ENCODE measurements around the gene MDC1. TPM values are rescaled to one million over a fixed set of nuclear protein-coding genes. Genes with fewer than 3 reads are reported as not detected.

The MDC1 gene
- total RNA-seq, 1 donor from 2014 or later, result 4.9 TPM

DNA sequence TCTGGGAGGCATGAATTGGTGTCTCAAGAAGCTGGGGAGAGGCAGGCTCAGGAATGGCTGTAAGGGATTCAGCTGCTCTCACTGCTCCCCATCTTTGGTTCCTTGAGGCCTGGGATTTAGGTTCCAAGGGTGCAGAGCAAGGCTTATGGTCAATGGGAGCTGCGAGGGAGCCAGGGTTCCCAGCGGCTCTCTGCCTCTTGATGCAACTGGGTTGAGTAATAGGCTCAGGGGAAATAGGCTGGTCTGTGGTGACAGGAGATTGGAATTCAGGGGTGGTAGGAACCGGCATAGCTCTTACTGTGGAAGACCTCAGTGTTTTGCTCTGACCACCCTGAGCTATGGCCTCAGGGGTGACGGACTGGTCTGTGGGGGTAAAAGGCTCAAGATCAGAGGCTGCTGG is 13.3 kb downstream of the MDC1 start:
- DNase-seq (ENCODE audit: low read depth in 2 of 2), result no peak

DNA sequence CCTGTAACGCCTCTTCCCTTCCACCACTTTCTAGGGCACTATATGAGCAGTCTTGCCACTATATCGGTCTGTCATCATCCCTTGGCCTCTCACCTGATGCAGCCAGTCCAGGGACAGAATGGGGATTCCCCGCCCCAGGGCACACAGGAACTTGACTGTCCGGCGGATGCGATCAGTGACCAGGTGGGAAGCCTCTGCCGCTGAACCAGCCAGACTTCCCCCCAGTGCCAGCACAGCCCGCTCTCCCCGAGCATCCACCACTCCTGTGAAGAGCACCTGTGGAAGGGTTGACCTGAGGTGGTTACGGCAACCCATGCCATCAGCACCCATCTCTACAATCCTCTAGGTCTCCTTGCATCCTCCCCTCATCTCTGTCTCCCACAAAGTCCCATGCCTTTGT is 14.1 kb downstream of the MDC1 start:
- DNase-seq (ENCODE audit: low read depth in 2 of 2), result no peak

DNA sequence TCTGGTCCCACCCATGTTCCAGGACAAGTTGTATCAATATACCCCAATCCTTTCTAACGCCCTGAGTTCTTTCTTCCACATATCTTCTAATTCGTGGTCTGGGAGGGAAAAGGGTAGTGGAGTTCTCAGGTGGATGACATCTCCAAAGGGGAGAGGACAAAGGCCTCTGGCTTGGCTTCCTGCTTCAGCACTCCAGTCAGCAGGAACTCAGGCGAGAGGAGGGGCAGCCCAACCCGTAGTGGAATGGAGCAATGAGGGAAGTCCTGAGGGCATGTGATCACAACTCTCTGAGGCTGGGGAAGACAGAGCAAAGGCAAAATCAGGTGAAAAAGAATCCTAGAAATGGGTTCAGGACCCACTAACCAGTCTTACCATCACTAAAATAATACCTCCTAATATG is 16.7 kb downstream of the MDC1 start:
- DNase-seq (ENCODE audit: low read depth in 2 of 2), result no peak

DNA sequence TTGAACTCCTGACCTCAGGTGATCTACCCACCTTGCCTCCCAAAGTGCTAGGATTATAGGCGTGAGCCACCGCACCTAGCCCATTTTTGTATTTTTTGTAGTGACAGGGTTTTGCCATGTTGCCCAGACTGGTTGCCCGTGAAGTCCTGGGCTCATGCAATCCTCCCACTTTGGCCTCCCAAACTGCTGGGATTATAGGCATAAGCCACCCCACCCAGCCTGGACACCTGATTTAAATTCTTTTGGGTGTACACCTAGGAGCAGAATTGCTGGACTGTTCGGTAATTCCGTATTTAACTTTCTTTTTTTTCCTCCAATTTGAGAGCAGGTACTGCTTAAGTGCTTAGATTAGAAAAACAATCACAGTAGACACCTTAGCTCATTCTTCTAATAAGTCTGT is 20.6 kb downstream of the MDC1 start:
- DNase-seq (ENCODE audit: low read depth in 2 of 2), result no peak

DNA sequence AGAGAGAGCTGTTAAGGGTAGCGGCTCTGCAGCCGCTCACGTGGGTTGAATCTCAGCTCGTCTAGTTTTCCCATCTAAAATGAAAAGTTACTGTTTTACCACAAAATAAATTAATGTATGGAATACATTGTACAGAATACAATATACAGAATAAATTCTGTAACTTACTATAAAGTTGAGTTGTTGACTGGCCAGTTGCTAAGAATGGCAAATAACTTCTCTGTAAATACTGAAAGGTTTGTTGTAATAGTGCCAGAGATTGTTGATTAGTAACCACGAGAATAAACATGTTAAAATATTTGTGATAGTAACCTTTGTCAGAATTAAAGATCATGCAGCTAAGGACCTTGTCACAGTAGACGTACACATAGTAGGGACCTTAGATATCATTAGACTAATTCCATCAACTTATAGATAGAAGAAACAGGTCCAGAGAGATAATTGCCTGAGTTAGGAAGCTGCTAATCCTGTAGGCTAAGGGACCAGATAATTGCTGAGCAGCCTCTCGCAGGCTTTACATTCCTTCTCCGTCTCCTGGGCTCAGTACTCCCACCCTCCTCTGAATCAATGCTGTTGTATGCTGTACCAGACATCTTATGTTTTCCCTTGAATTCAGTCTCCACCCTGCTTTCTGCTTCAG is 25.8 kb downstream of the MDC1 start:
- no peak for DNase-seq (ENCODE audit: low read depth in 2 of 2)

DNA sequence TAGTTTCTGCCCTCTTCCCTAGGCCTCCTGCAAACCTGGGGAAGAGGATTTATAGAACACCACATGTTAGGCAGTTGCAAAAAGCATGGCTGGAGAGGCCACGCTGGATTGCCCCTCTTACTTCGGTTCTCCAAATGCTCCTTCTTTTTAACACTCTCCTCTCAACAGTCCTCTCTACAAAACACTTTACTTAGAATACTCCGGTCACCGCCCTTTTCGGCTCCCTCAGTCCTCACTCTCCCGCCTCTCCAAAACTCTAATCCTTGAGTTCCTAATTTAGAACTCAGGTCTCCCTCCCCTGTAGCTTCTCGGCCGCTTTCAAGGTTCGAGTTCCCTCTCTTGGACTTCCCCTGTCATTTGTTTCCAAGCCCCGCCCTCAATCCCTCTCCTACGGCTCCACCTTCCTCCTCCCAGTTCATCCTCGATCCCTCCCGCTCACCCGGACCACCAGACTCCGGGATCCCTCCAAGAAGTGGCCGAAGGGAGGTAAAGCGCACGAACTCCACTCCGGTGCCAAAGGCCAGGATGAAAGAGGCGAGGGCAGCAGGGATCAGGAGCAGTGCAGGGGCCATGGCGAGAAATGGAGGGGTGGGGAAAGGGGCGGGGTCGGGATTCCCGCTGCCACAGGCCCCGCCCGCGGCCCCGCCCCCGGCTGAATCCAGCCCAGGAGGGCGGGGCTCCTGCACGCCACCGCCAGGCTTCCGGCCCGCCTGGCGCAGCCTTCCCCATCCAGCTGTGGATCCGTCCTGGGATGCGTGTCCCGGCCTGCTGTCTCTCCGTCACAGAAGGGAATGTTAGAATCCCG is 26.5 kb downstream of the MDC1 start, which contains the start of gene NRM:
Gene NRM, minus strand, starts transcription at position 582 of the 805 bp plus-strand sequence. Its CDS starts 10 bp downstream, at position 572.
- peak; percentile 59 to 83 for DNase-seq (ENCODE audit: low read depth in 2 of 2)

DNA sequence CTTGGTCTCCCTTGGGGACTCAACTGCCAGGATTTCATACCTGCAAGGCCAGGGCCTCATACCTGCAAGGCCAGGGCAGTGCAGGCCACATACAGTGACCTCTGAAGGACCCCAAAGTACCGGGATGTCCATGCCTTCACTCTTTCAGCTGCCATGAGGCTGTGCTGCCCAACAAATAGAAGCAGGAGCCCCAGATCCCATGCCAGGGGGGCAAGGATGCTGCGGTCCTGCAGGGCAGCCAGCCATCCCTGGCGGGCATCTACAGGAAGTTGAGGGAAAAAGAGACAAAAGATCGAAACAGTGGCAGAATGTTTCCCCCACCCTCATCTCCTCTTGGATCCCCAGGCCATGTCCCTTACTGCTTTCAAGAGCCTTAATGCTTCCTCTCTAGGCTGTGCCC is 27.1 kb downstream of the MDC1 start:
- DNase-seq (ENCODE audit: low read depth in 2 of 2), result no peak

DNA sequence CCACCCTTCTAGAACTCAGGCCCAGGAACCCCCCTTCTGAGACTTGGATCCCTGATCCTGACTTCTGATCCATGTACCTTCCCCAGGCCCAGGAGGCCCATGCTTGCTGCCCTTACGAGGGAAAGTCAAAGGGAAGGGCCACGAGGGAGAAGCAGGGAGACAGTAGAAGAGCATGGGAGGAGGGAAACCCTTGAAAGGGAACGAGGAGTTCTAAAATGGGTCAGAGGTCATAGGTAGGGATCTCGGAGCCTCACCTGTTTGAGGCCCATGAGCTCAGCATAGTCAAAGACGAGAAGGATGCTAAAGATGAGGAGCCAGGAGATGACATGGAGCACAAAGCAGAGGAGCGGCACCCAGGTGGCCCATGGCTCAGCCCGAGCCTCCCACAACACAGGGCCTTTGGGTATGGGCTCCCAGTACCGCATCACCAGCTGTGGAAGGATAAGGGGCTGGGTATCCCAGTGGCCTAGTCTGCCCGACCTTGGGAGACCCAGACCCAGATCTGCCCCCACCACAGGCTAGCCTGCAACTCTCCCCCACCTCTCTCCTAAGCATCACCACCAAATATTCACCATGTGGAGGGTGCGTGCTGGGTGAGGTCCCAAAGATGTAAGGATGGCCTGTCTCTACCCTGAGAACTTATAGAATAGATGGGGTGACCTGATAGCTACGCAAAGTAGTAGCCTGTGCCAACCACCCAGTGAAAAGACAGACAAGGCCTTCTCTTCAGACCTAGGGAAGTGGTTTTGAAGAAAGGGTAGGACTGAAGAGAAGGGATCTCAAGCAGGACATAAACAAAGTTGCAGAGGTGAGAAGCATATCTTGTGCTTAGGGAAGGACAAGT is 27.8 kb downstream of the MDC1 start:
- DNase-seq (ENCODE audit: low read depth in 2 of 2), result no peak

DNA sequence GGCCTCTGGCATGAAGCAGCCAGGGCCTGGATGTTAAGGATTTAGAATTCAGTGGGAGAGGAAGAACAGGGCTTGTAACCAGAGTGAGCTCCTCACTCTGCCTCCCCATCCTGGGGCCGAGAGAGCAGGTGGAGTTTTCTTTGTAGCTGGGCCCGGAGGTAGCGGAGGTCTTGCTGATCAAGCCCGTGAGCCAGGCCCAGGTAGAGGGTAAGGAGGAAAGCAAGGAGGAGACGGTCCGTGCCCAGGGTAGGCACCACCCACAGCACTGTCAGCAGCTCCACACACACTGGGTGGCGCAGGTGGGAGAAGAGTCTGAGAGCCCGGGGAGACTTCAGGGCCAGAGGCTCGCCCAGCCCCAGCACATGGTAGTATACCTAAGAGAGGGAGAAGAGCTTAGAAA is 28.5 kb downstream of the MDC1 start:
- DNase-seq (ENCODE audit: low read depth in 2 of 2), result no peak

DNA sequence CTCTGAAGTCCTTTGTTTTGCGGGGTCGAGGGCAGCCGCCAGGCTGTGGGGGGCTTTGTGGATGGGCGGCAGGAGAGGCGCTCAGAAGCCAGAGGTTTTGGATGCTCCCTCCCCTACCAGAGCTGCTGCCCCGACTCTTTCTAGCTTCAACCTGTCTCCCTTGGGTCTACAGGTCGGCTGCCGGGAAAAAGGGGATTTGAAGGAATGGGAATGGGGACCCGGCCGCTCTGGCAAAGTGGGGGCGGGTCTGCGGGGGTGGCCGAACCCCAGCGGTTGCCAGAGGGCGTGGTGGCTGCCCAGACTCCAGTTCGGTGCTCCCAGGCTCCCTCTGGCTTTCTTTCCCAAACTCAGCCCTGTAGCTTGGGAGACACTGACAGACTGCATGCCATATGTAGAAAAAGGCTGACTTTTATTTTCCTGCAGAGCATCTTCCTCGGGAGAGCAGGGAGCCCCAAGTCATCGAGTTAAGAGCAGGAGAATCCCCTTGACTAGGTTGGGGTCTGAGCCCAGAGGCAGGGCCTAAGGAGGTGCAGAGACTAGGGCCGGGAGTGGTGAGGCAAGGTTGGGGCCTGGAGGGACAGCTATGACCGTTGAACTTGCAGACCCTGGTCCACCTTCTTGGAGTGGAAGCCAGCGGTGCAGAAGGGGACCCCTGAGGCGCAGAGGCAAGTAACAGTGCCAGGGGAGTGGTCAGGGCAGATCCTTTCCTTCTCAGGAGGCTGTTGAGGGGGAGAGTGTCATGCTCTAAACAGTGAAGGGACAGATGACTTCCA is 29.2 kb downstream of the MDC1 start:
- DNase-seq (ENCODE audit: low read depth in 2 of 2), result peak in 1 of 2 donors; percentile 30

DNA sequence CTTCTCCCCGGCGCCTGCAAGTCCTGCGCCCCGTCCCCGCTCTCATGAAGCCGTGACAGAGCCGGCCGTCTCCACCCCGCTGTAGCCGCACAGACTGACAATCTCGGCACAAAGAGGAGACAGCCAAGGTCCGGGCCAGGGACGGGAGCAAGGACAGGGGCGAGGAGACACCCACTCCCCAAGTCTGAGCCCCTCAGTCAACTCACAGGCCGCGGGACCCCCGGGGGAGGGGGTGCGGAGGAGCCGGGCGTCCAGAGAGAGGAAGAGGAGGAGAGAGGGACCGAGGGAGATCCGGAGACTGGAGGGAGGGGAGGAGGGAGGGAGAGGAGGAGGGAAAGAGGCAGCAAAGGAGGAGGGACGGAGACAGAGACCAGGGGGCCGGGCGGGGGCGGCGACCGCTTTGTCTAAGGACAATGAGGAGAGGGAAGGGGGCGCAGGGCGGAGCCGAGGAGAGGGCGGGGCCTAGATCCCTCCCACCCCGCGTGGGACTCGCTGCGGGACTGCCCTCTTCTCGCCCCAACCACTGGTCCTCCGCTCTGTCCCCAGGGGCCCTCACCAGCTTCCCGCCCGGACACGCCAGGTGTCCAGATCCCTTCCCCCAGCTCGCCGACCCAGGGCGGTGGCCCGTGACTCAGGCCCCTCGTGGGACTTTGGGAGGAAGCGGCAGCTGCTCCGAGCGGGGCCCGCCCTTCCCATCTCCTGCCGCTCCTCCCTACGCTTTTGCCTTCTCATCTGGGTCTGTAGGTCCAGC is 30.0 kb downstream of the MDC1 start:
- peak; percentile 72 to 96 for DNase-seq (ENCODE audit: low read depth in 2 of 2)

DNA sequence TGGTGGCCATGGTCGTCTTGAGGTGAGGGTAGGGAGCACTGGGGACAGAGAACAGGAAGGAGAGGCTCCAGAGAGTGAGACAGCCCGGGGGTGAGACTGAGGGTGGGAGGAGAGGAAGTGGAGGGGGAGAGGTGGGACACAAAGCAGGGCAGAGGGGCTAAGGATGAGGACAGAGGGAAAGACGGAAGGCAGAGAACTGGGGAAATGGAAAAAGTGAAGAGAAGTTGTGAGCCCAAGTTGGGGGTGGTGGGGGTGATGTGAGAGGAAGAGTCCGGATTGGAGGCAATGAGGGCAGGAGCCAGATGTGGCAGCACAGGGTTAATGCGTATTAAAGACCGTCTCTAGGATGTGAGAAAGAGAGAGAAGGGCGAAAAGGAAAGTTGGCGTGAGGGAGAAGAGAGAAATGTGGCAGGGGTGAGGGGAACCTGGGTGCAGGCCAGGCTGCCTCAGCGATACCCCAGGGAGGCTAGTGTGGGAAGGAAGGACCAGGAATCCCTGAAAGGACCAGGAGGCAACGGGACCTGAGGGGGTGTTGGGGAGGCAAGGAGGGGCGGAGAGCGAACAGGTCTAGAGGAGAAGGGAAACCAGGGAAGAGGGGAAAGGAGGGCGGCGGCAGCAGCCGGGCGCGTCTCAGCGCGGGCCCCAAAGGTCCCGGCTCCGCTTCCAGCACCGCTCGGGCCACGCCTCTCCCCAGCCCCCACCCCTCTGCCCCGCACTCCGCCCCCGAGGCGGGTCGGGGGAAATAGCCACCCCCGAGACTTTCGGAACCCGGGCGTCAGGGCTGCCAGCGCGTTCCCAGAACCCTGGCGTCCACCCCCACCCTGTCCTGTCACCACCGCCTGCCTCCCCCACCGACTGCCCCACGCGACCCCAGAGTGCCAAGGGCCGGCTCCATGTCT is 30.8 kb downstream of the MDC1 start, which contains the start of gene PPP1R18:
Gene PPP1R18, minus strand, starts transcription at position 637 of the 899 bp plus-strand sequence. Its CDS starts 627 bp downstream, at position 10.
- peak in 1 of 2 donors; percentile 74 for DNase-seq (ENCODE audit: low read depth in 2 of 2)

DNA sequence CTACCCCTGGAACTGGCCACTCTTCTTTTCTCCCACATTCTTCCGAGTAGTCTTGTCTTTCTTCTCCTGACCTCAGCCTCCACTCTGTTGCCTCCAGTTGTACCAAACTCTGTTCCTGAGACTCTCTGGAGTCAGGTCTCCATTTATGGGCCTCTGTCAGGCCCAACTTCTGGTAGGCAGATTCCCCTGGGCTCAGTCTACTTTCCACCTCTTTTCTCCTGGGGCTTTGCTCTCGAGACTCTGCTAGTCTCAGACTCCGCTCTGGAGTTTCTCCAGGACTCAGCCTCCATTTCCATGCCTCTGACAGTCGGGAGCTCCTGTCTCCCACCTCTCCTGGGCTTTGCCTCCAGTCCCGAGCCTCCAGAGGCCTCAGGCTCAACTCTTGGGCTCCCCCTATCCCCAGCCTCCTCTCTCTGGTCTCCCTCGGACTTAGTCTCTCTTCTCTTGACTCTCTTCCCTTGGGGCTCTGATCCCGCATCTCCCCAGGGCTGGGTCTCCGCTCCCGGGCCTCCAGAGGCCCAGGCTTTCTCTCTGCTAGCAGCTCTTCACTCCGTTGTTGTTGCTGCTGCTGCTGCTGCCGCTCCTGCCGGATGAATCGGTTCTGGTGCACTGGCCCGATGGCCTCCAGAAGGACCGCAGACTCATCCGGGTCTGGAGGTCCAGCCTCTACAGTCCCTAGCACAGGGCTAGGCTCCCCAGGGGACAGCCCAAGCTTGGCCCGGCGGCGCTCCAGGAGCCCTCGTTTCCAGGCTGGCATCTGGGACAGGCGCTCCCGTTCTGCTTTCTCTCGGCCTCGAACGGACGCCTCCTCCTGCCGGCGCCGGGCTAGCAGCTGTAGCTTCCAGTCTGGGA is 31.7 kb downstream of the MDC1 start:
- DNase-seq (ENCODE audit: low read depth in 2 of 2), result peak in 1 of 2 donors; percentile 68

DNA sequence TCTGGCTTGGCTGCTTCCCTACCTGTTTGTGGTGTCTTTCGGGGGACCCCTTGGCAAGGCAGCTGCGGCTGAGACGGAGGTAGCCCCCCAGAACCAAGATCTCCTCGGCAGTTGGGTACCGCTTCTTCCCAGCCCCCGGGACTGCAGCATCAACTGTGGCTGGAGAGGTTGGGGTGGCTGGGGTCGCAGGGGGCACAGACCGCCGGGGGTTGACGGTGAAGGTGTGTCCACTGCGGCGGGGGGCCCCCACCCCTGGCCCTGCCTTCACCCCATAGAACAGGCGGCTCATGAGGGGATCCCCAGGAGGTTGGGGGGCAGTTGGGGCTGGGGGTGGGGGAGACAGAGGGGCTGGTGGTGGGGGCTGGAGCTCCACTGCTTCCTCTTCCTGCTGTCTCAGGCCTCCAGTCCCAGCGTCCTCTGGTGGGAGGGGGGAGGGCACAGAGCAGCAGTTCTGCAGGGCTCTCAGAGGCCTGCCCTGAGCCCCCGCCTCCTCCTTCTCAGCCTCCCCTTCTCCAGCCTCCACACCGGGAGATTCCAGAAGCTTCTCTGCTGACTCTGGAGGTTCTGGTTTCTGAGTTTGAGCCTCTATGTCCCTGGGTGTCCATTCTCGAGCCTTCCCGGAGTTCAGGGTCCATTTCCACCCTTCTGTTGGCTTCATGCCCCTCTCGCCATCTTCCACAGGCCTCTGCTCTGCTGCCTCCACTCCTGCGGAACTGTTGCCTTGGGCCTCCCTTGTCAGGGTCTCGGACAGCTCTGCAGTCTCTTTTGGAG is 32.5 kb downstream of the MDC1 start:
- DNase-seq (ENCODE audit: low read depth in 2 of 2), result peak in 1 of 2 donors; percentile 66

DNA sequence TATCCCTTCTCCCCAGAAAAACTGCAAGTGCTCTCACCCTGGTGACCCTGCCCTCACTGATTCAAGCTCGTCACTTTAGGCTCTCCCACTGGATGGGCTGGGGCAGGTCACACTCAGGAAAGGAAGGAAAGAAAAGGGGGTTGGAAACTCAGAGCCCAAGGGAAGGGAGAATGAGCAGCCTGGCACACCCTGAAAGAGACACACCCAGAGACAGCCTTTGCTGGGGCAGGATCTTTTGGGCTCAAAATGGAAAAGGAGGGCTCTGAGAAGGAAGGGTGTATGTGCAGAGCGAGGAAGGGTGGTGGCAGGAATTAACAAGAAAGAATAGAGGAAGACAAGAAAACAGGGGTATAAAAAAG is 33.1 kb downstream of the MDC1 start:
- no peak for DNase-seq (ENCODE audit: low read depth in 2 of 2)

DNA sequence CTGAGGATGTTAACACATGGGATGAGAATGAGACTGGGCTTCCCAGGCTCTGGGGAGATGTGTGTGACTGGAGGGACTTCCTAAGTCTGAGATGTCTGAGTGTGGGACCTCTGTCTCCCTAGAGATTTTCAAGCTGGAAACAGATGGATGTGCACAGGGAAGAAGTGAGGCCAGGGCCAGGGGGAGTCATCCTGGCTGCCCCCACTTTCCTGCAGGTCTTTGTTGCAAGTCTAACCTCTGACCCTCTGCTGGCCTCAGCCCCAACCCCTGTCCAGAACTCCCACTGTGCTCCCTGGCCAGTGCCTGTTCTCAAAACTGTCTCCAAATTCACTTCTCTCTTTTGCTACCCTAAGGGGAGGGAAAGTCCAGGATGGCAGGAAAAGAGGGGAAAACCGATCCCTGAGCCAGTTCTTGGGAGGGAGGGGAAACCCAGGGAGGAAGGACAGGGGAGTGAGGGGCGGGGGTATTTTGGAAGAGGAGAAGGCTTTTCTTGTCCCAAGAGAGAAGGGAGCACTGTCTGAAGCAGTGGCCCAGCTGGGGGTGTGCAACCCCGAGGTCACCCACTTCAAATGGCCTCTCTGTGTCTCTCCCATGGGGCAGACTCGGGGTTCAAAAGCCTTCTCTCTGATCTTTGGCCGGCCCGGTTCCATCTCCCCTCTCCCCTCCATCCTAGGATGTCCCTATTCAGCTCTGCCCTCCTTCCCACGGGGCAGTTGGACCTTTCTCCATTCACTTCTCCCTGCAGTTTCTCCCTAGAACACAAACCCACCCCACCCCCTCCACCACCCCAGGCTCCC is 33.7 kb downstream of the MDC1 start:
- peak in 1 of 2 donors; percentile 51 for DNase-seq (ENCODE audit: low read depth in 2 of 2)
